ENCODE measurements around the gene MYO3B.

DNA sequence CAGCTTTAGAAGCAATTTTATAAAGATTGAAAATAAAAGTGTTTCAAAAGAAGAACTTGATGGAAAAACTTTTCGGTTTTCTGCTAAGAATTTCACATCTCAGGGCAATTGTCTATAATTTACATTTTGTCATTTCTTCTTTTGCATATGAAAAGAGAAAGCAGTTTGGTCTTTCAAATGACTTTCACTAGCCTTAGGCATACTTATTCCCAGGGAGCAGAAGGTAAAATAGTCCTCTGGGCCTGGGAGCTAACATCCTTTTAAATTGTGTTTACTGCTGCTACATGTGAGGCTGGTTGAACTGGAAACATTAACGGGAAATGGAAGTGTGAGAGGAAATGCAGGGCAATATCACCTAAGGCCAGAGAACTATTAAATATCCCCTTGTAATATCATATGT is 37.1 kb downstream of the MYO3B start:
- TF ChIP-seq CTCF (IDR thresholded peaks at IDR 0.05) = no peak
- TF ChIP-seq RAD21 (conservative IDR thresholded peaks at IDR 0.05 in 1 of 2, IDR thresholded peaks at IDR 0.05 in 1 of 2) = no peak
- TF ChIP-seq, protein P1, sequence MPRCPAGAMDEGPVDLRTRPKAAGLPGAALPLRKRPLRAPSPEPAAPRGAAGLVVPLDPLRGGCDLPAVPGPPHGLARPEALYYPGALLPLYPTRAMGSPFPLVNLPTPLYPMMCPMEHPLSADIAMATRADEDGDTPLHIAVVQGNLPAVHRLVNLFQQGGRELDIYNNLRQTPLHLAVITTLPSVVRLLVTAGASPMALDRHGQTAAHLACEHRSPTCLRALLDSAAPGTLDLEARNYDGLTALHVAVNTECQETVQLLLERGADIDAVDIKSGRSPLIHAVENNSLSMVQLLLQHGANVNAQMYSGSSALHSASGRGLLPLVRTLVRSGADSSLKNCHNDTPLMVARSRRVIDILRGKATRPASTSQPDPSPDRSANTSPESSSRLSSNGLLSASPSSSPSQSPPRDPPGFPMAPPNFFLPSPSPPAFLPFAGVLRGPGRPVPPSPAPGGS (IDR thresholded peaks at IDR 0.05) = no peak
- TF ChIP-seq POLR2A (IDR thresholded peaks at IDR 0.05; ENCODE audit: low read length) = no peak
- no peak for TF ChIP-seq MAFK (IDR thresholded peaks at IDR 0.05; ENCODE audit: partially characterized antibody)
- no peak for TF ChIP-seq CBX2 (IDR thresholded peaks at IDR 0.05; ENCODE audit: borderline replicate concordance, low read depth)
- TF ChIP-seq POLR2AphosphoS2 (conservative IDR thresholded peaks at IDR 0.05; ENCODE audit: low read length) = no peak
